D721Med (cell line): ENCODE results near the gene IPO9.
A peak's percentile ranks its signal among the peaks of the same experiment; 100 is the strongest.

Experiments
- DNase-seq: peaks from one replicate; pipeline ENCODE4 v3.0.0; 2011; ENCODE audit warnings: low spot score; ENCODE audit not compliant: insufficient read length
- FAIRE-seq: peaks from 2 replicates; lab custom pipeline; 2011; peaks lifted over from hg19 to GRCh38; lab: Jason Lieb, UNC
- TF ChIP-seq, protein P1 (sequence below): IDR thresholded peaks from 2 replicates; pipeline ENCODE4 v1.5.1; 2012; ENCODE audit warnings: mild to moderate bottlenecking, control low read depth; ENCODE audit not compliant: insufficient read depth; ENCODE audit errors: missing control alignments

Gene IPO9

DNA sequence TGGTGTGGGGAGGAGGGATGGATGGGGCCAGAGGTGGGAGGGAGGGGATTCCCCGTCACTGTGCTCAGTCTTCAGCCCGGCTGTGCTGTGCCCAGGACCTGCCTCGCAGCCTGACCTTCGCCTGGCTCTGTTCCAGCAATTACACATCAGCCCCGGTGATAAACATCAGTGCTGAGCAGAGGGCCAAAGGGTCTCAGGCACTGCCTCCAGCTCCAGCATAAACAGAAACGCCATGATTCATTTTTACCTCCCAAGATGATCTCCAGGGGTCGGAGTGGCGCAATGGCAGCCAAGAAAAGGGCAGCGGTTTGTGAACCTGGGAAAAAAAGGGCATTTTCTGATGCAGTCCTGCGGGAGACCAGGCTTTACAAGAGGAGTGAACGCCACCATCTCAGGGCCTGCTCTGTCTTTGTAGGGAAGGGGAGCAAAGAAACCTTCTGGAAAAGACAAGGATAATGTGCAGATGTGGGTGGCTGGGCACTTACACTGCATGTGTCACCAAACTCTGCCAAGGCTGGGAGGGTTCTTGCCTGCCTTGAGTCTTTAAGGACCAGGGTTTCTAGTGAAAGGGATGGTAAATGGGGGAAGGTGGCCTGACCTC, 87.8 kb downstream of the IPO9 start:
- no peak for DNase-seq
- TF ChIP-seq, protein P1, sequence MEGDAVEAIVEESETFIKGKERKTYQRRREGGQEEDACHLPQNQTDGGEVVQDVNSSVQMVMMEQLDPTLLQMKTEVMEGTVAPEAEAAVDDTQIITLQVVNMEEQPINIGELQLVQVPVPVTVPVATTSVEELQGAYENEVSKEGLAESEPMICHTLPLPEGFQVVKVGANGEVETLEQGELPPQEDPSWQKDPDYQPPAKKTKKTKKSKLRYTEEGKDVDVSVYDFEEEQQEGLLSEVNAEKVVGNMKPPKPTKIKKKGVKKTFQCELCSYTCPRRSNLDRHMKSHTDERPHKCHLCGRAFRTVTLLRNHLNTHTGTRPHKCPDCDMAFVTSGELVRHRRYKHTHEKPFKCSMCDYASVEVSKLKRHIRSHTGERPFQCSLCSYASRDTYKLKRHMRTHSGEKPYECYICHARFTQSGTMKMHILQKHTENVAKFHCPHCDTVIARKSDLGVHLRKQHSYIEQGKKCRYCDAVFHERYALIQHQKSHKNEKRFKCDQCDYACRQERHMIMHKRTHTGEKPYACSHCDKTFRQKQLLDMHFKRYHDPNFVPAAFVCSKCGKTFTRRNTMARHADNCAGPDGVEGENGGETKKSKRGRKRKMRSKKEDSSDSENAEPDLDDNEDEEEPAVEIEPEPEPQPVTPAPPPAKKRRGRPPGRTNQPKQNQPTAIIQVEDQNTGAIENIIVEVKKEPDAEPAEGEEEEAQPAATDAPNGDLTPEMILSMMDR = no peak
- FAIRE-seq = no peak

DNA sequence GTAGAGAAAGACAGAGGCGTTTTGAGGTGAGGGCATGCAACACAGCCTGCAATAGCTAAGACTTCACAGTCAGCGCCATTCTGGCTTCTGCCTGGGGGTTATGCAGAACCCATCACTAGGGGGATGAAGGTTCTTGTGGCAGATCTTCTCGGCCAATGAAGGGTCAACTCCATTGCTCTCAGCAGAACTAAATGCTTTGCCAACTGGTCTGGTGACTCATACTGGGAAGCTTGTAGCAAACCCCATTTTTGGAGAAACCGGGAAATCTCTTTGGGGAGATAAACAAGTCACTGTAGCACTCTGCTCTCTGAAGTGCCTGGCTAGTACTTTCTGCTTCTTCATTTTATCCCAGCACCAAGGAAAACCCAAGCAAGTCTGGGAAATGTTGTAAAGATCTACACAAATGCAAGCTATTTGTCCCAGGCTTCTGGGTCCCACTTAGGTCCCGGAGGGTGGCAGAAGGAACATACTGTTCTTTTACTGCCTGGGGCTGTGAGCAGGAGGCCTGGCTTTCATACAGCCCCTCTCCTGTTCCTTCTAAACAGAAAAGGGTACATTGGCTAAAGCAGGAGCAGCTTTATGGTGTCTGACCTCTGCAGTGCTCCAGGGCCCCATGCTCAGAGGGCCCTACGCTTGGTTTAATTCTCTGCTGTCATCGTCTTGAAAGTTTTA, 88.5 kb downstream of the IPO9 start:
- no peak for FAIRE-seq
- no peak for DNase-seq
- TF ChIP-seq, protein P1 = no peak

DNA sequence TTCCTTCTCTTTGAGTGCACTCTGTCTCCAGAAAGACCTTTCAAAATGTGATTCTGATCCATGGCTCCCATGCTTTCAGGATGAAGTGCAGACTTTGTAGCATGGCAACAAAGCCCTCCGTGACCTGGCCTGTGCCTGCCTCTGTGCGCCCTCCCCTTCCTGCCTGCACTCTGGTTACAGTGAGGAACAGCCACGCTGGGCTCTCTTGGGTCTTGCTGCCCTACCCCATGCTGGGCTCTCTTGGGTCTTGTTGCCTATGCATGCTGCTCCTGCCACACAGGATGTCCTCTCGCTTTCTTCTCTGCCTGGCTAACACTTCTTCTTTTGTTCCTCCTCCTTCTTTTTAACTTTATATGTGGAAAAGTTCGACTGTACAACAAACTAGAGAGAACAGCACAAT, 89.4 kb downstream of the IPO9 start:
- FAIRE-seq = no peak
- TF ChIP-seq, protein P1 = no peak
- no peak for DNase-seq

DNA sequence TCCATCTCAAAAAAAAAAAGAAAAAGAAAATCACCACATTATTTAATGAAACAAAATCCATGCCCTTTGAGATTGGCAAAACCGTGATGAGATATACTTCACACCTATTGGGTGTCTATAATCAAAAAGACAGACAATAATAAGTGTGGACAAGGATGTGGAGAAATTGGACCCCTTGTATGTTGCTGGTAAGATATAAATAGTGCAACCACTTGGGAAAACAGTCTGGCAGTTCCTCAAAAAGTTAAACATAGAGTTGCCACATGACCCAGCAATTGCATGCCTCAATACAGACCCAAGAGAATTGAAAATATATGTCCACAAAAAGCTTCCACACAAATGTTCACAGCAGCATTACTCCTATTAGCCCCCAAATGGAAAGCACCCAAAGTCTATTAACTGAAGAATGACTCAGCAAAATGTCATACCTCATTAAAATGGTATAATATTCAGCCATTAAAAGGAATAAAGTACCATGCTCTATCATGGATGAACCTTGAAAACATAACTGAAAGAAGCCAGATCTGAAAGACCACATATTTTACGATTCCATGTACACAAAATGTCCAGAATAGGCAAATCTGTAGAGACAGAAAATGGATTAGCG, 93.1 kb downstream of the IPO9 start:
- TF ChIP-seq, protein P1 = no peak
- FAIRE-seq (peak; percentile 82), DNase-seq (no peak)

DNA sequence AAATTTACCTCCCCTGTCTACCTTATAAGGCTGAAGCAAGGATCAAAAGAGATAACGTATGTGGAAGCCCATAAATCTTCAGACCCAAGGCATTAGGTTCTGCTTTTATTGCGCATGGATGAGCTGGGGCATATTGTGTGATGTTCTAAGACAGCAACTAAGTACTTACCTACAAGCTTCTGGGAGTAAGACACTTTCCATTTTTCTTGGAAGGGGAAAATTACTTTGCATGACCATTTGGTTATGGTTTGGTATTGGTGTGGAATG, 96.3 kb downstream of the IPO9 start:
- TF ChIP-seq, protein P1 = no peak
- peak; percentile 99 for FAIRE-seq
- DNase-seq = no peak

DNA sequence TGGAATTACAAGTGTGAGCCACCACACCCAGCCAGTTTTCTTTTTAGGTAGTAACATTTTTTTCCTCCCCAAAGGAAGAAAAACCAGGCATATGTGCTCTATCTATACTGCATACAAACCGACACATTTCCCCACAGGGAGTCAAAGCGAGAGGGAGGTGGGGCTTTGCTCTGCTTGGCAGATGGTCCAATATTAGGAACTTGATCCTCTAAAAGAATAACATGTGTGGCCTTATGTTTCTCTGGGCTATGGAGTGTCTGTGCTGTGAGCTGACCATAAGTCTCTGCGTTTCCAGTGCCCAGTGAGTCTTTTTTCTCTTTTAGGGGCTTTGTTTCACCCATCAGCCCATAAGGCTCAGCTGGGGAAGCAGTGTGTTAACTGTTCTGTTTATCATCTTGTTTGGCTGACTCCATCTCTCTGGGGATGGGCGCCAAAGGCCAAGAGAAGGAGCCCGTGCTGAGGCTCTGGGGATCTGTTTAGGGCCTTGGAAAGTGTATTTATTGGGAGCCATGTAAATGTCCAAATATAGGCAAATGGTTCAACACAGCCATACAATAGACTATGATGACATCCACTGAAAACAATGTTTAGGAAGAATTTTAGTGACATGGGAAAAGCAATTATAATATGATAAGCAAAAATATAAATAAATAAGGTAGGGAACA, 97.2 kb downstream of the IPO9 start:
- FAIRE-seq (peak; percentile 99), DNase-seq (no peak)
- TF ChIP-seq, protein P1 = no peak
